ENCODE measurements around the gene SHROOM1.

SHROOM1 gene

GRCh38 chr5:132825033-132825833, 5.2 kb downstream of the SHROOM1 start:
- Histone ChIP-seq H3K27me3 (ENCODE audit: control insufficient read depth in 1 of 2, insufficient read depth in 2 of 2, low read length in 2 of 2) (peaks cover 0 to 6% of the 10 kb centered on the region in 2 donors), H3K27ac (ENCODE audit: low read depth, low read length) (no peak overlapping the region), H3K9ac (ENCODE audit: low read depth in 1 of 2, low read length in 2 of 2) (no peak overlapping the region), H3K36me3 (ENCODE audit: control insufficient read depth in 1 of 2, insufficient read depth in 2 of 2, low read length in 2 of 2) (peaks cover 4 to 8% of the 10 kb centered on the region in 2 donors), H3K4me1 (ENCODE audit: control insufficient read depth in 1 of 2, insufficient read depth in 2 of 2, low read length in 2 of 2) (peaks cover 14 to 16% of the 10 kb centered on the region in 2 donors), H3K4me3 (ENCODE audit: low read depth in 1 of 2, low read length in 2 of 2) (no peak overlapping the region), H3K9me3 (ENCODE audit: control insufficient read depth in 1 of 2, low read length in 2 of 2) (no peaks in the 10 kb centered on the region)

DNA sequence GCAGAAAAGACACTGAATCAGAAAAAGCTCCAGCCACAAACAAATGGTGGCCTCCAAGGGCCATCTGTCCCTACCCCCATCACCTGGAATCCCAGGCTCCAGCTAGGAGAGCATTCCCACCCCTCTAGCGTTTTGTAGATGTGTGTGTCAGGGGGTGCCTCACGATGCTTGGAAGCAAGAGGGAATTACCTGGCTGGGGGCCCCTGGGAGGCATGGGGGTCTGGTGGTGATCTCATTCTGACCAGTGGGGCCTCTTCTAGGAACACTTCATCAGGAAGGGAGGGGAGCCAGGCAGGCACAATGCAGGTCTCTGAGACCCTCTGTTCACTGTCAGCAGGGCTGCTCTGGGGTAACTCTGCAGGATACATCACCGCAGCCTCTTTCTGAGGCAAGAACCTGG, 6.0 kb downstream of the SHROOM1 start:
- peaks cover 0 to 4% of the 10 kb centered on the region in 2 donors for H3K27me3 ChIP-seq (ENCODE audit: control insufficient read depth in 1 of 2, insufficient read depth in 2 of 2, low read length in 2 of 2)
- H3K4me1 ChIP-seq (ENCODE audit: control insufficient read depth in 1 of 2, insufficient read depth in 2 of 2, low read length in 2 of 2) = peaks cover 10 to 21% of the 10 kb centered on the region in 2 donors
- peaks cover 4 to 8% of the 10 kb centered on the region in 2 donors for H3K36me3 ChIP-seq (ENCODE audit: control insufficient read depth in 1 of 2, insufficient read depth in 2 of 2, low read length in 2 of 2)
- no peaks in the 10 kb centered on the region for H3K9me3 ChIP-seq (ENCODE audit: control insufficient read depth in 1 of 2, low read length in 2 of 2)
- H3K4me3 ChIP-seq (ENCODE audit: low read depth in 1 of 2, low read length in 2 of 2) = no peak overlapping the region
- no peak overlapping the region for H3K9ac ChIP-seq (ENCODE audit: low read depth in 1 of 2, low read length in 2 of 2)
- H3K27ac ChIP-seq (ENCODE audit: low read depth, low read length) = no peak overlapping the region

DNA sequence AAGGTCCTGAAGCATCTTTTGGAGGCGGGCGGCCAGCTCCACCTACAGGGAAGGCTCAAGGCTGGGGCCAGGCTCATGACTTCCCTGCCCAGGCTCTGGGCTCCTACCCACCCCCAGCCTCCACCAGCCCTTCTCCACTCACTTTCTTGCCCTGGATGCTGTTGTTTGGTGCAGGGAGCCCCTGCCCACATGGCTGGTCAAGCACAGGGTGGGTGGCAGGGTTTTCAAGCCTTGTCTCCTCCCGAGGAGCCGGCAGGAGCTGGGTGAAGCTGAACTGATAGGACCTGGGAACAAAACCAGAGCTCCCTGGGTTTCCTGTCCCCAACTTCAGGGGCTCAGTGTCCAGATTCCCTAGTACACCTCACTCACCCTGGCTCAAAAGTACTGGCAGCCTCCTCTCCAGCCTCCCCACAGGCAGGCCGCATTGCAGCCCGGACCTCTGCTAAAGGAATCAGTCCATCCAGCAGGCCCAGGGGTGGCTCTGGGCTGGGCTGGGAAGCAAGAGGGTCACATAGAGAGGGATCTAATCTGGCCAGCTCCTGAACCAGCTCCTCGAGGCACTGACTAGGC, 6.9 kb downstream of the SHROOM1 start:
- Histone ChIP-seq H3K9me3 (ENCODE audit: control insufficient read depth in 1 of 2, low read length in 2 of 2) (no peaks in the 10 kb centered on the region), H3K27ac (ENCODE audit: low read depth, low read length) (no peak overlapping the region), H3K4me3 (ENCODE audit: low read depth in 1 of 2, low read length in 2 of 2) (no peak overlapping the region), H3K36me3 (ENCODE audit: control insufficient read depth in 1 of 2, insufficient read depth in 2 of 2, low read length in 2 of 2) (peaks cover 4 to 8% of the 10 kb centered on the region in 2 donors), H3K9ac (ENCODE audit: low read depth in 1 of 2, low read length in 2 of 2) (no peak overlapping the region), H3K27me3 (ENCODE audit: control insufficient read depth in 1 of 2, insufficient read depth in 2 of 2, low read length in 2 of 2) (peaks cover 0 to 3% of the 10 kb centered on the region in 2 donors), H3K4me1 (ENCODE audit: control insufficient read depth in 1 of 2, insufficient read depth in 2 of 2, low read length in 2 of 2) (peaks cover 6 to 16% of the 10 kb centered on the region in 2 donors)

- no peak overlapping the region for H3K27ac ChIP-seq (ENCODE audit: low read depth, low read length)
- peaks cover 4 to 8% of the 10 kb centered on the region in 2 donors for H3K36me3 ChIP-seq (ENCODE audit: control insufficient read depth in 1 of 2, insufficient read depth in 2 of 2, low read length in 2 of 2)
- no peak overlapping the region for H3K4me3 ChIP-seq (ENCODE audit: low read depth in 1 of 2, low read length in 2 of 2)
- no peaks in the 10 kb centered on the region for H3K9me3 ChIP-seq (ENCODE audit: control insufficient read depth in 1 of 2, low read length in 2 of 2)
- peak overlapping the region in 1 of 2 donors; percentile 32 for H3K9ac ChIP-seq (ENCODE audit: low read depth in 1 of 2, low read length in 2 of 2)
- H3K27me3 ChIP-seq (ENCODE audit: control insufficient read depth in 1 of 2, insufficient read depth in 2 of 2, low read length in 2 of 2) = peaks cover 0 to 3% of the 10 kb centered on the region in 2 donors
- H3K4me1 ChIP-seq (ENCODE audit: control insufficient read depth in 1 of 2, insufficient read depth in 2 of 2, low read length in 2 of 2) = peaks cover 7 to 17% of the 10 kb centered on the region in 2 donors
Observed at GRCh38 chr5:132822650-132823480, 7.6 kb downstream of the SHROOM1 start.

DNA sequence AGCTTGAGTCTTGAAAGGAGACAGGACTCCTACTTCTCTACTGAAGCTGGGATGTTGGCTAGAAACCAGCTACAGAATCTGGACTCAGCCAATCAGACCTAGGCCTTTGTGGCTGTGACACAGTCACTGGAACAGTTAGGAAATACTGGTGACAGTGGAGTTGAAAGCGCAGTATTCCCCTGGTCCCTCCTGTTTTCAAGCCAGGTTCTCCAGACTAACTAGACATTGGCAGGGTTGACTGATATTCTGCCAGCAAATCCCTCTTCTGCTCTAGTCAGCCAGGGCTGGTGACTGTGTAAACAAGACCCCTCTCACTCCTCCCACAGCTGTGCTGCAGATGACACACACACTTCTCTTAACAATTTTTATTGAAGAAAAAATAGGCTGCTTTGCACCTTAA, 8.7 kb downstream of the SHROOM1 start:
- Histone ChIP-seq H3K4me1 (ENCODE audit: control insufficient read depth in 1 of 2, insufficient read depth in 2 of 2, low read length in 2 of 2) (peaks cover 12 to 28% of the 10 kb centered on the region in 2 donors), H3K9ac (ENCODE audit: low read depth in 1 of 2, low read length in 2 of 2) (no peak overlapping the region)

DNA sequence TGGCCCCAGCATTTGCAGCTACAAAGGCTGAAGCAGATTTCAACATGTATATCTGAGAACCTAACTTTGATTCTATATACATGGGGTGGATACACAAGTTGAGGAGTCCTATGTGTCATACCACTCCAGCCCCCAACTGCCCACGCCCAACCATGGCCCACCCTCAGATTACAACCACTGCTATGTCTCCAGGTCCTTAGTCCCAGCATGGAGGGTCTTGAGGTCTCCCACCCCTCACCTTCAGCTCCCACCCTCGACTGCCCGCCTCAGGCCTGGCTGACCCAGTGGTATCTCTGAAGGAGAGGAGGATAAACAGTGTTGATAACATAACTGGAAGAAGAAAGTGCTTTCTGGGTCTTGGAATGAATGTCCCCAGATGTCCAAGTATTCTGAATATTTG, 9.1 kb downstream of the SHROOM1 start:
- no peak overlapping the region for H3K9ac ChIP-seq (ENCODE audit: low read depth in 1 of 2, low read length in 2 of 2)
- no peak overlapping the region for H3K27ac ChIP-seq (ENCODE audit: low read depth, low read length)
- no peaks in the 10 kb centered on the region for H3K9me3 ChIP-seq (ENCODE audit: control insufficient read depth in 1 of 2, low read length in 2 of 2)
- peaks cover 12 to 32% of the 10 kb centered on the region in 2 donors for H3K4me1 ChIP-seq (ENCODE audit: control insufficient read depth in 1 of 2, insufficient read depth in 2 of 2, low read length in 2 of 2)
- H3K36me3 ChIP-seq (ENCODE audit: control insufficient read depth in 1 of 2, insufficient read depth in 2 of 2, low read length in 2 of 2) = peaks cover 4 to 8% of the 10 kb centered on the region in 2 donors
- no peak overlapping the region for H3K4me3 ChIP-seq (ENCODE audit: low read depth in 1 of 2, low read length in 2 of 2)
- no peaks in the 10 kb centered on the region for H3K27me3 ChIP-seq (ENCODE audit: control insufficient read depth in 1 of 2, insufficient read depth in 2 of 2, low read length in 2 of 2)

More for the DNA sequence above, 8.7 kb downstream of the SHROOM1 start:
- Histone ChIP-seq H3K9me3 (ENCODE audit: control insufficient read depth in 1 of 2, low read length in 2 of 2) (no peaks in the 10 kb centered on the region), H3K36me3 (ENCODE audit: control insufficient read depth in 1 of 2, insufficient read depth in 2 of 2, low read length in 2 of 2) (peaks cover 4 to 8% of the 10 kb centered on the region in 2 donors), H3K27me3 (ENCODE audit: control insufficient read depth in 1 of 2, insufficient read depth in 2 of 2, low read length in 2 of 2) (peaks cover 0 to under 1% of the 10 kb centered on the region in 2 donors), H3K27ac (ENCODE audit: low read depth, low read length) (no peak overlapping the region), H3K4me3 (ENCODE audit: low read depth in 1 of 2, low read length in 2 of 2) (no peak overlapping the region)

DNA sequence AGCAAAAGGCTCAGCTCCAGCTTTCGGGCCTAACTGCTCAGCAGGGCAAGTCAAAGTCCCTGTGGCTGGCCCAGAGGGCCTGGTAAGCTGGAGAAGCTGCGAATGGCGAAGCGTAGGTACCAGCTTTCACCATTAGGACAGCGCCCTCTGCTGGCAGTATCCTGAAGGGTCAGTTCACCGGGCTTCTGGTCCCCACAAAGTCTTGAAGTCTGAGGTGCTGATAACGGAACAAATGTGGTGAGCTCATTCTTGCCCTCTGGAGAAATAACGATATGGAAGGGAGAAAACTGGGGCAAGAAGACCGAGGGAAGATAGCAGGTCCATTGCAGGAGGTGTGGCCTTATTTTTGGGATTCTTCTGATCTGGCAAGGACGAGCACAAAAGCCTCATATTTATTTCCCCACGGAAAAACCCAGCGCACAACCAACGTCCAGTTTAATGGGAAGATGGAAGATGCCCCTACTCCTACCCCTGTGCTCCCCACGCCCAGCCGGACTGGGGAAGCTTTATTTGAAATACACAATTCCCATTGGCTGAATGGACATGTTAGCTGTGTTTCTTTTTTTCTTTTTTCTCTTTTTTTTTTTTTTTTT, 10.2 kb downstream of the SHROOM1 start:
- H3K27me3 ChIP-seq (ENCODE audit: control insufficient read depth in 1 of 2, insufficient read depth in 2 of 2, low read length in 2 of 2) = no peaks in the 10 kb centered on the region
- H3K9me3 ChIP-seq (ENCODE audit: control insufficient read depth in 1 of 2, low read length in 2 of 2) = no peaks in the 10 kb centered on the region
- peaks cover 12 to 35% of the 10 kb centered on the region in 2 donors for H3K4me1 ChIP-seq (ENCODE audit: control insufficient read depth in 1 of 2, insufficient read depth in 2 of 2, low read length in 2 of 2)
- no peak overlapping the region for H3K27ac ChIP-seq (ENCODE audit: low read depth, low read length)
- peak overlapping the region; percentile 34 to 58 for H3K4me3 ChIP-seq (ENCODE audit: low read depth in 1 of 2, low read length in 2 of 2)
- H3K36me3 ChIP-seq (ENCODE audit: control insufficient read depth in 1 of 2, insufficient read depth in 2 of 2, low read length in 2 of 2) = peaks cover 4 to 8% of the 10 kb centered on the region in 2 donors
- H3K9ac ChIP-seq (ENCODE audit: low read depth in 1 of 2, low read length in 2 of 2) = peak overlapping the region in 1 of 2 donors; percentile 67

GRCh38 chr5:132819468-132819867, 11.0 kb downstream of the SHROOM1 start:
- Histone ChIP-seq H3K9ac (ENCODE audit: low read depth in 1 of 2, low read length in 2 of 2) (peak overlapping the region; percentile 43 to 67), H3K4me1 (ENCODE audit: control insufficient read depth in 1 of 2, insufficient read depth in 2 of 2, low read length in 2 of 2) (peaks cover 12 to 41% of the 10 kb centered on the region in 2 donors), H3K27me3 (ENCODE audit: control insufficient read depth in 1 of 2, insufficient read depth in 2 of 2, low read length in 2 of 2) (no peaks in the 10 kb centered on the region), H3K27ac (ENCODE audit: low read depth, low read length) (peak overlapping the region; percentile 76), H3K36me3 (ENCODE audit: control insufficient read depth in 1 of 2, insufficient read depth in 2 of 2, low read length in 2 of 2) (peaks cover 0 to 8% of the 10 kb centered on the region in 2 donors), H3K9me3 (ENCODE audit: control insufficient read depth in 1 of 2, low read length in 2 of 2) (no peaks in the 10 kb centered on the region), H3K4me3 (ENCODE audit: low read depth in 1 of 2, low read length in 2 of 2) (peak overlapping the region; percentile 34 to 58)

GRCh38 chr5:132817011-132817410, 13.4 kb downstream of the SHROOM1 start:
- no peaks in the 10 kb centered on the region for H3K36me3 ChIP-seq (ENCODE audit: control insufficient read depth in 1 of 2, insufficient read depth in 2 of 2, low read length in 2 of 2)
- H3K4me3 ChIP-seq (ENCODE audit: low read depth in 1 of 2, low read length in 2 of 2) = no peak overlapping the region
- peaks cover 12 to 49% of the 10 kb centered on the region in 2 donors for H3K4me1 ChIP-seq (ENCODE audit: control insufficient read depth in 1 of 2, insufficient read depth in 2 of 2, low read length in 2 of 2)
- peaks cover 0 to 5% of the 10 kb centered on the region in 2 donors for H3K27me3 ChIP-seq (ENCODE audit: control insufficient read depth in 1 of 2, insufficient read depth in 2 of 2, low read length in 2 of 2)
- no peak overlapping the region for H3K27ac ChIP-seq (ENCODE audit: low read depth, low read length)
- H3K9me3 ChIP-seq (ENCODE audit: control insufficient read depth in 1 of 2, low read length in 2 of 2) = no peaks in the 10 kb centered on the region
- no peak overlapping the region for H3K9ac ChIP-seq (ENCODE audit: low read depth in 1 of 2, low read length in 2 of 2)
